ENCODE results near the gene B3GAT1. TPM values are rescaled to one million over a fixed set of nuclear protein-coding genes. Genes with fewer than 3 reads are reported as not detected.
"Not testable (repeated sequence)": the region's sequence is repeated elsewhere in the genome, so short reads cannot be mapped to it uniquely, and the experiment has no call there.

B3GAT1 gene
- total RNA-seq, 1 donor from 2014 or later: 0.74 TPM

DNA sequence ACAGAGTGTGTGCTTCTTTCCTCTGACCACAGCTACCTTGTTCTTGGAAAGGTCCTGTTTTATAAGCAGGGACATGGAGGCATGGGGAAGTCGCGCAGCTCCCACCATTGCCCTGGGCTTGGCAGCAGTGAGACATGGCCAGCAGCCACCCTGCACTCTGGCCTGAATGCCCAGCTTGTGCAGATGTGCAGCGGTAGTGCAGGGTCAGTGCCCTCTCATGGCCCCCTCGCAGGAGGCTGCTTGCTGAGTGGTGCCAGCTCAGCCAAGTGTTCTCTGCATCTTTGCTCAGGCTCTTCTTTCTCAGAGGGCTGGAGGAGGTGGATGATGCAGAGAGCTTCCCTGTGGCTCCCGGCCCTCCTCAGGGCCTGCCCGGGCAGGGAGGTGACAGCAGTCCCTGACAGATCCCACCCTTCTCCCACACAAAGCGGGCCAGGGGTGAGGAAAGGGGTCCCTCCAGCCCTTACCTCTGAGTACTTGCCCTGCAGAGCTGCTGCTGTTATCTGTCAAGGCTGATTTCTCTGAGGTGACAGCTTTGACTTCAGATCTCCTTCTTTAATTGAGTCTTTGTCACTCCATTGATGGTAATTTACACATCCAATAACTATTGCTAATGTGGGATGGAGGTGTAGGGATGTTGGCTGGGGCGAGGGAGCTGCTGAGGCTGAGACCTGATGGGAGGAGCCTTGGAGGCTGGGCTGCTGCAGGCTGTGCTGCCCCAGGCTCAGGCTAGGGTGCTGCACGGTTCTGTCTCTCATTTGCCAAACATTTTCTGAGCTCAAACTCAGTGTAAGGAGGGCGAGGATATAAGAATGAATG, 47.4 kb upstream of the B3GAT1 start:
- no peak for DNase-seq (ENCODE audit: extremely low spot score in 2 of 2)
- Histone ChIP-seq H3K9me3 (peaks cover 3% of the 10 kb centered on the region), H3K27ac (no peak overlapping the region), H3K36me3 (no peaks in the 10 kb centered on the region), H3K4me3 (no peak overlapping the region), H3K27me3 (no peaks in the 10 kb centered on the region), H3K4me1 (no peaks in the 10 kb centered on the region)
- intact Hi-C loops (cut with DNase I): no loop called here
- TF ChIP-seq POLR2AphosphoS5 (IDR thresholded peaks at IDR 0.05; ENCODE audit: insufficient read depth in 1 of 2, low read depth in 1 of 2): no peak
- no peak for TF ChIP-seq POLR2A (IDR thresholded peaks at IDR 0.05)
- TF ChIP-seq, protein P1, sequence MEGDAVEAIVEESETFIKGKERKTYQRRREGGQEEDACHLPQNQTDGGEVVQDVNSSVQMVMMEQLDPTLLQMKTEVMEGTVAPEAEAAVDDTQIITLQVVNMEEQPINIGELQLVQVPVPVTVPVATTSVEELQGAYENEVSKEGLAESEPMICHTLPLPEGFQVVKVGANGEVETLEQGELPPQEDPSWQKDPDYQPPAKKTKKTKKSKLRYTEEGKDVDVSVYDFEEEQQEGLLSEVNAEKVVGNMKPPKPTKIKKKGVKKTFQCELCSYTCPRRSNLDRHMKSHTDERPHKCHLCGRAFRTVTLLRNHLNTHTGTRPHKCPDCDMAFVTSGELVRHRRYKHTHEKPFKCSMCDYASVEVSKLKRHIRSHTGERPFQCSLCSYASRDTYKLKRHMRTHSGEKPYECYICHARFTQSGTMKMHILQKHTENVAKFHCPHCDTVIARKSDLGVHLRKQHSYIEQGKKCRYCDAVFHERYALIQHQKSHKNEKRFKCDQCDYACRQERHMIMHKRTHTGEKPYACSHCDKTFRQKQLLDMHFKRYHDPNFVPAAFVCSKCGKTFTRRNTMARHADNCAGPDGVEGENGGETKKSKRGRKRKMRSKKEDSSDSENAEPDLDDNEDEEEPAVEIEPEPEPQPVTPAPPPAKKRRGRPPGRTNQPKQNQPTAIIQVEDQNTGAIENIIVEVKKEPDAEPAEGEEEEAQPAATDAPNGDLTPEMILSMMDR (IDR thresholded peaks at IDR 0.05): no peak

GRCh38 chr11:134457411-134458007, 45.5 kb upstream of the B3GAT1 start:
- intact Hi-C loops (cut with DNase I); H3K4me3 ChIP-seq; H3K36me3 ChIP-seq; H3K9me3 ChIP-seq; H3K4me1 ChIP-seq; H3K27me3 ChIP-seq; DNase-seq (ENCODE audit: extremely low spot score in 2 of 2); H3K27ac ChIP-seq: not testable (repeated sequence)

DNA sequence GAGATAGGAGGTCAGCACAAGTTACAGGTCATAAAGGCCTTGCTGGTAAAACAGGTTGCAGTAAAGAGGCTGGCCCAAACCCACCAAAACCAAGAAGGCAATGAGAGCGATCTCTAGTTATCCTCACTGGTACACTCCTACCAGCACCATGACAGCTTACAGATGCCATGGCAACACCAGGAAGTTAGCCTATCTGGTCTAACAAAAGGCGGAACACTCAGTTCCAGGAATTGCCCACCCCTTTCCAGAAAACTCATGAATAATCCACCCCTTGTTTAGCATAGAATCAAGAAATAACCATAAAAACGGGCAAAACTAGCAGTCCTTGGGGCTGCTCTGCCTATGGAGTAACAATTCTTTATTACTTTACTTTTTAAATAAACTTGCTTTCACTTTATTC, 43.5 kb upstream of the B3GAT1 start:
- H3K9me3 ChIP-seq: peaks cover 3% of the 10 kb centered on the region
- no peak overlapping the region for H3K27ac ChIP-seq
- intact Hi-C loops (cut with DNase I): no loop called here
- no peaks in the 10 kb centered on the region for H3K36me3 ChIP-seq
- TF ChIP-seq POLR2A (IDR thresholded peaks at IDR 0.05) (no peak), POLR2AphosphoS5 (IDR thresholded peaks at IDR 0.05; ENCODE audit: insufficient read depth in 1 of 2, low read depth in 1 of 2) (no peak)
- TF ChIP-seq, protein P1 (IDR thresholded peaks at IDR 0.05): no peak
- H3K27me3 ChIP-seq: no peaks in the 10 kb centered on the region
- H3K4me3 ChIP-seq: no peak overlapping the region
- DNase-seq (ENCODE audit: extremely low spot score in 2 of 2): no peak
- no peaks in the 10 kb centered on the region for H3K4me1 ChIP-seq

- H3K27me3 ChIP-seq: no peaks in the 10 kb centered on the region
- TF ChIP-seq POLR2A (IDR thresholded peaks at IDR 0.05) (no peak), POLR2AphosphoS5 (IDR thresholded peaks at IDR 0.05; ENCODE audit: insufficient read depth in 1 of 2, low read depth in 1 of 2) (no peak)
- TF ChIP-seq, protein P1 (IDR thresholded peaks at IDR 0.05): no peak
- no peak overlapping the region for H3K4me3 ChIP-seq
- intact Hi-C loops (cut with DNase I): no loop called here
- no peak for DNase-seq (ENCODE audit: extremely low spot score in 2 of 2)
- peaks cover 3% of the 10 kb centered on the region for H3K9me3 ChIP-seq
- H3K4me1 ChIP-seq: no peaks in the 10 kb centered on the region
- no peaks in the 10 kb centered on the region for H3K36me3 ChIP-seq
- H3K27ac ChIP-seq: no peak overlapping the region
Observed at GRCh38 chr11:134454146-134454690, 42.2 kb upstream of the B3GAT1 start.

DNA sequence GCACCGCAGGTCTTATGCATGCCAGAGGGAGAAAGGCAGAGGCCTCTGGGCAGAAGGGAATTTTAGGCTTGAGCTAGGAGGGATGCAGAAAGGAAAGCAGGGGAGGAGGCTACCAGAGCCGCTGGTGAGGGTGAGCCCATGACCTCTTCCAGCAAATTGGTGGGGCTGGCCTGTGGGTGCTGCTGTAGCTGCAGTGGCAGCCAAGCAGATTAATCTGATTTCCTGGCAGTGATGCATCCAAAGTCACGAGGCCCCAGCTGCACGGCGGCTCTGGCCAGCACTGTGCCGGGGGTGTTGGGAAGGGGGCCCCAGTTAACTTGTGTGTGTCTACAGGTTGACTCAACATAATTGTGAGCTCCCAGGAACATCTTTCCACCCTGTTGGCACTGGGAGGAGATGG, 41.4 kb upstream of the B3GAT1 start:
- H3K36me3 ChIP-seq: no peaks in the 10 kb centered on the region
- H3K4me3 ChIP-seq: no peak overlapping the region
- no peaks in the 10 kb centered on the region for H3K4me1 ChIP-seq
- H3K27ac ChIP-seq: no peak overlapping the region
- DNase-seq (ENCODE audit: extremely low spot score in 2 of 2): no peak
- peaks cover 3% of the 10 kb centered on the region for H3K9me3 ChIP-seq
- TF ChIP-seq POLR2AphosphoS5 (IDR thresholded peaks at IDR 0.05; ENCODE audit: insufficient read depth in 1 of 2, low read depth in 1 of 2): no peak
- TF ChIP-seq, protein P1 (IDR thresholded peaks at IDR 0.05): no peak
- no peak for TF ChIP-seq POLR2A (IDR thresholded peaks at IDR 0.05)
- no peaks in the 10 kb centered on the region for H3K27me3 ChIP-seq
- intact Hi-C loops (cut with DNase I): no loop called here
